Activated CD4-positive, alpha-beta T cell treated with anti-CD3 and anti-CD28 coated beads, Interleukin-2, amount 50 U/mL, for 24 hours (primary cell): ENCODE data around the gene FCHO2.

Experiments used
- DNase-seq, 2 donors: peaks; one replicate each; pipeline ENCODE4 v3.0.0-alpha.2; 2020; ENCODE audit warnings: low read depth in 1 of 2, low spot score in 1 of 2

Gene FCHO2

DNA sequence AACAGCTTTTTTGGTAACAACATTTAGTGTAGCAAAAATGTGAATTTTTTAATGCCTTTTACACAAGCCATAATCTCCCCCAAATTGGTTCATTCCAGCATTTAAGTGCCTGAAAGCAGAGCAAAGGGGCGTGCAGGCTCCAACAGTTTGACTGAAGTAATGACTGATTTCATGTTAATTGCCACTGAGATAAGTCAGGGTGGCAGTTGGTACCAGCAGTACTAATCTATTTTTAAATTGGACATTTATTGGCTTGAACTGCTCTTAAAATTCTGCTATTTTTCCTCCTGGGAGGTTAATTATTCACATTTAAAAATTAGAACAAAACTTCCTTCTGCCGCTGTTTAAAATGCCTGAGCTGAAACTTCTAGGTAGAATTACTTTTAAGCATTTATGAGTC is 176.9 kb downstream of the FCHO2 start:
- no peak for DNase-seq

GRCh38 chr5:73135021-73135420 is 179.2 kb downstream of the FCHO2 start:
- no peak for DNase-seq

DNA sequence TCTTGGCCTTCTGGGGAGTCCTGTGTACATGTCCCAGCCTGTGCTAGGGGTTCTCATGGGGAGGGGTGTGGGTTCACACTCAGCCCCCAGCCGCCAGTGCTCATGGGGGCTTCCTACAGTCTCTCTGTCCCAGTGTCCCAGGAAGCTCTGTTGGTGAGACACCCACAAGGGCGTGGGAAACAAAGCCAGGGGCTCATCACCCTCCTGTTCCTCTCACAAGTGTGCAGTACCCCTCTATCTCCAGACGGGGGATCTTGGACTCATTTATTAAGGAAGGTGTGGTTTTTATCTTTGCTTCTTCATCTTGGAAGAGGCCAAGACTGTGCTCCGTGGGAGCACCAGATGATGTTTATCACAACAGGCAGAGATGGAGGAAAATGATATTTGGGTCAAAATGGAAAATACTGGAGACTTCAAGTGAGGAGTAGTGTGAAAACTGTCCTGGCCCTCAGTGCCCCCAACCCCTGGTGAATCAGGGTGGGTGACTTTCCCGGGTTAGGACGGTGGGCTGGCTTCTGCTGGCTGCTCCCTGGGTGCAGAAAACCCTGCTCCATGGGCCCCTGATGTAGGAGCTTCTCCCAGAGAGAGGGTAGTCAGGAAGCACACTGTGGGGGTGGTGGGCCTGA is 179.7 kb downstream of the FCHO2 start:
- no peak for DNase-seq

DNA sequence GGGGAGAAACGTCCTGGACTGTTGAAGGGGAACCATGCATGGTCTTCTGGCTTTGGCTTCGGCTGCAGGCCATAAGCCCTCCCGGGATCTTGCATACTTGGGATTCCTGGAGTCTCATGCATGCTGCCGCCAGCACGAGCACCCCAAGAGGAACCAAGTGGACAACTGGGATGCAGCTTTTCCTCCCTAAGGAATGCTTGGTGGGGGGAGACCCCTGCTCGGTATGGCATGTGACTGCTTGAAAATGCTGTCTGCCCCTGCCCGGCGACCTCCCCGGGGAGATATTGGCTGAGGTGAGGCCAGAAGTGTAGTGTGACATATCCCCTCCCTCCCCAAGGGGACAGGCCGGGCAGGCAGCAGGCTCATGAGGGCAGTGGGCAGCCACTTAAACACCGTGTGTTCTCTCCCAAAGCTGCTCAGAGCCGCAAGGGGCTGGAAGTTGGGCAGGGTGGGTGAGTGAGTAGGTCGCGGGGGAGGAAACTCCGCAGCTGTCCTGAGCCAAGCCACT is 180.3 kb downstream of the FCHO2 start:
- DNase-seq: no peak

GRCh38 chr5:73137563-73138530 is 182.0 kb downstream of the FCHO2 start:
- no peak for DNase-seq

DNA sequence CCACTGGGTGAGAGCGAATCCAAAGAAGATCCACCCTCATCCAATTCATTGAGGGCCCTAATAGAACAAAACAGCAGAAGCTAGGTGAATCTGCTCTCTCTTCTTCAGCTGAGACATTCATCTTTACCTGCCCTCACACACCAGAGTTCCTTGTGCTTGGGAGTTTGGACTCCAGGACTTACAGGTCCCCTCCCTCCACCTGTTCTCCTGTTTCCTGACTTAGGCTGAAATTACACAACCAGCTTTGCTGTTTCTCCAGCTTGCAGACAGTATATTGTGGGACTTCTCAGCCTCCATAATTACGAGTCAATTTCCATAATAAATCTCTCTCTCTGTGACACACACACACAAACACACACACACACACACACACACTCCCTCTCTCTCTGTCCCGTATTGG is 183.6 kb downstream of the FCHO2 start:
- no peak for DNase-seq
